Measurements from ENCODE around the gene PREX1.

DNA sequence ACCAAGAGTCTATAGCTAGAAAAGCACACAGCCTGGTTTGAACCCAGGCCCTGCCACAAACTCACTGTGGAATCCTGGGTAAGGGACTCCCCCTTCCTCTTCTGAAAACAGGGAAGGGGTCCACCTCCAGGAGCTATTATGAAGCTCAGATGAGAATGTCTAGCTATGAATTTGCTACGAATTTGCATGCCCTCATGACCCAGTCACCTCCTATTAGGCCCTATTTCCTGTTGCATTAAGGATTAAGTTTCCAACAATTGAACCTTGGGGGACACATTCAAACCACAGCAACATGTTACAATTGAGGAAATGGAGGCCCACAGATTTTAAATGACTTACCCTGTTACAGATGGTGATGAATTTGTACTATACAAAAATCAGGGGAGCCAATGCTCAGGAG, 46.2 kb downstream of the PREX1 start:
- TF ChIP-seq, protein P1, sequence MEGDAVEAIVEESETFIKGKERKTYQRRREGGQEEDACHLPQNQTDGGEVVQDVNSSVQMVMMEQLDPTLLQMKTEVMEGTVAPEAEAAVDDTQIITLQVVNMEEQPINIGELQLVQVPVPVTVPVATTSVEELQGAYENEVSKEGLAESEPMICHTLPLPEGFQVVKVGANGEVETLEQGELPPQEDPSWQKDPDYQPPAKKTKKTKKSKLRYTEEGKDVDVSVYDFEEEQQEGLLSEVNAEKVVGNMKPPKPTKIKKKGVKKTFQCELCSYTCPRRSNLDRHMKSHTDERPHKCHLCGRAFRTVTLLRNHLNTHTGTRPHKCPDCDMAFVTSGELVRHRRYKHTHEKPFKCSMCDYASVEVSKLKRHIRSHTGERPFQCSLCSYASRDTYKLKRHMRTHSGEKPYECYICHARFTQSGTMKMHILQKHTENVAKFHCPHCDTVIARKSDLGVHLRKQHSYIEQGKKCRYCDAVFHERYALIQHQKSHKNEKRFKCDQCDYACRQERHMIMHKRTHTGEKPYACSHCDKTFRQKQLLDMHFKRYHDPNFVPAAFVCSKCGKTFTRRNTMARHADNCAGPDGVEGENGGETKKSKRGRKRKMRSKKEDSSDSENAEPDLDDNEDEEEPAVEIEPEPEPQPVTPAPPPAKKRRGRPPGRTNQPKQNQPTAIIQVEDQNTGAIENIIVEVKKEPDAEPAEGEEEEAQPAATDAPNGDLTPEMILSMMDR (IDR thresholded peaks at IDR 0.05 in 4 of 5, conservative IDR thresholded peaks at IDR 0.05 in 1 of 5), result no peak
- no peak for TF ChIP-seq POLR2A (IDR thresholded peaks at IDR 0.05)

All from gastrocnemius medialis (tissue), 4 donors.